HFF-Myc (cell line): ENCODE data around the gene HECTD3.

Experiments
- DNase-seq: peaks from one replicate; pipeline ENCODE4 v3.0.0-alpha.2; 2011; ENCODE audit warnings: low read depth; ENCODE audit errors: extremely low read depth
- H3K4me3 ChIP-seq: replicated peaks from 2 replicates; pipeline ENCODE4 v1.5.1; 2011; ENCODE audit warnings: low read depth, mild to moderate bottlenecking, control low read depth, low read length
- TF ChIP-seq, protein P1 (sequence below): IDR thresholded peaks from 2 replicates; pipeline ENCODE4 v1.5.1; 2012; ENCODE audit warnings: mild to moderate bottlenecking, low read depth, low read length, control low read depth; ENCODE audit errors: missing control alignments

The HECTD3 gene

DNA sequence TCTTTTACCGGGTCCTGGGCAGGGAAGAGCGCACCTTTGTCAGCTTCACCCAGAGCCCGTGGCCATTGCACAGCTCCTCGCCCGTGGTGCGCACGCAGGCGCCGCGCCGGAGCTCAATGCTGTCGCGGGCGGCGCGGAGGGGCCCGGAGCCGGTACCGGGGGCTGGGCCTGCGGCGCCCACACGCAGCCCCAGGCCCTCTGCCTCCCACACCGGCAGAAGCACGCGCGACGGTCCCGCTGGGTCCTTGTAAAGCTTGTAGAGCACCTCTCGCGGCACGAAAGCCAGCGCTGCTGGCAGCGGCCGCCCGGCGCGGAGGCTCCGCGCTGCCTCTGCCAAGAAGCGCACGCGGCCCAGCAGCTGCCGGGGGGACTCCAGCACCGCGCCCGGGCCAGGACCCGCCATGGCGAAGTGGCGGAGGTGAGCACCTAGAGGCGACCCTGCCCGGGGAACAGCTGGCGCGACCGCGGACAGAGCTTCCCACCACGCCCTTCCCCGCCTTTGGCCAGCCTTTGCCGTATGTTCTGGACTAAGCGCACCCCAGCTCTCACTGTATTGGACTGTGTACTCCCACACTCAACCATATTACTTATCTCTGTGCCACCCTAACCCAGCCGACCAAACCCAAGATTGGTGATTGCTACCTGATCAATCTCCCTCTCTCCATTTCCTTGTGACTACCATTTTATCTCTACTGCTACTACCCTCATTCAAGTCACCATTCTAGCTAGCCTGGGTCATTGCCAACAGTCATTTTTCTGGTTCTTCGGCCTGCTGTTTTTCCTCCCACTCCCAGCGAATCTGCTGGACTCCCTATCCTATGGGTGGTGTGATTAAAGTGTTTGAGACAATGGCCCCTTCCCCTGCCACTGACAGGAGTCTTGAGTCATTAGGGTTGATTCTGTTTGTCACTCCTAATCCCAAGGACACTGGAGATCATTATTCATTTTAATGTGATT lies at the start of gene HECTD3:
HECTD3 (minus strand) TSS at position 470 of the 957 bp plus-strand sequence; CDS start at position 403, 67 bp downstream.
- TF ChIP-seq, protein P1, sequence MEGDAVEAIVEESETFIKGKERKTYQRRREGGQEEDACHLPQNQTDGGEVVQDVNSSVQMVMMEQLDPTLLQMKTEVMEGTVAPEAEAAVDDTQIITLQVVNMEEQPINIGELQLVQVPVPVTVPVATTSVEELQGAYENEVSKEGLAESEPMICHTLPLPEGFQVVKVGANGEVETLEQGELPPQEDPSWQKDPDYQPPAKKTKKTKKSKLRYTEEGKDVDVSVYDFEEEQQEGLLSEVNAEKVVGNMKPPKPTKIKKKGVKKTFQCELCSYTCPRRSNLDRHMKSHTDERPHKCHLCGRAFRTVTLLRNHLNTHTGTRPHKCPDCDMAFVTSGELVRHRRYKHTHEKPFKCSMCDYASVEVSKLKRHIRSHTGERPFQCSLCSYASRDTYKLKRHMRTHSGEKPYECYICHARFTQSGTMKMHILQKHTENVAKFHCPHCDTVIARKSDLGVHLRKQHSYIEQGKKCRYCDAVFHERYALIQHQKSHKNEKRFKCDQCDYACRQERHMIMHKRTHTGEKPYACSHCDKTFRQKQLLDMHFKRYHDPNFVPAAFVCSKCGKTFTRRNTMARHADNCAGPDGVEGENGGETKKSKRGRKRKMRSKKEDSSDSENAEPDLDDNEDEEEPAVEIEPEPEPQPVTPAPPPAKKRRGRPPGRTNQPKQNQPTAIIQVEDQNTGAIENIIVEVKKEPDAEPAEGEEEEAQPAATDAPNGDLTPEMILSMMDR: no peak
- DNase-seq: peak; percentile 60
- H3K4me3 ChIP-seq: peak within 1 kb of the TSS; percentile 96

DNA sequence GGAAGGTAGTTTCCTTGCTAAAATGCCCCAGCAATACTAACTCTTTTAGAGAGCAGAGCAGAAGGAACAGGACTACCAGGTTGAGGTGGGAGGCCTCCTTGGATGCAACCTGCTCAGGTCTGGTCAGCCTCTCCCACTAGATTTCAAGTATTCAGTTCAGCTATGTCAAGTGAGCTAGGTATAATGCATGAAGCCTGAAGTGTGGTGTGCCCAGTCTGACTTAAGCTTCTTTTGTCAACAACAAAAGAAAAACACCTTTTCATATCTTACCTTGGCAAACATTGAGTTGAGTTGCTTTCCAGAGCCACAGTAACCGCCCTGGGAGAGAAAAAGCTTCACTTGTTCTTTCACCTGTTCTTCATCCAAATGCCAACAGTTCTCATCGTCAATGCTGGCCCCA lies 48.7 kb upstream of the HECTD3 start:
- DNase-seq: no peak
- H3K4me3 ChIP-seq: no peak overlapping the region
- TF ChIP-seq, protein P1: no peak

DNA sequence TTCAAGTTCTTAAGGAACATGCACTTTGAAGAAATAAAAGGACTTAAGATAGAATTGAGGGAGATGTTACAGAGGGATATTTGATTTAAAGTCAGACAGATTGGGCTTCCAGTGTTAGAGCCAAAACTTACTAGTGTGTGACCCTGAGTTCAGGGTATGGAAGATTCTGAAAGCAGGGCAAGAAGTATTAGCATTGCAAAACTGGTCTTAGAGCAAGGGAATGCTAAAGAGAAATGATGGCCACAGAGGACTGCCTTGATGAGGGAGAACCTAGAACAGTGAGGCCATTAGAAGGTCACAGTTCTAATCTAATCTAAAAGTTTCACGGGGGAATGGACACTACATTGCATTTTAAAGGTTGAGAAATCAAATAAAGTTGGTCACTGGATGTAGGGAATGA lies 46.4 kb upstream of the HECTD3 start:
- TF ChIP-seq, protein P1: no peak
- no peak overlapping the region for H3K4me3 ChIP-seq
- DNase-seq: no peak

DNA sequence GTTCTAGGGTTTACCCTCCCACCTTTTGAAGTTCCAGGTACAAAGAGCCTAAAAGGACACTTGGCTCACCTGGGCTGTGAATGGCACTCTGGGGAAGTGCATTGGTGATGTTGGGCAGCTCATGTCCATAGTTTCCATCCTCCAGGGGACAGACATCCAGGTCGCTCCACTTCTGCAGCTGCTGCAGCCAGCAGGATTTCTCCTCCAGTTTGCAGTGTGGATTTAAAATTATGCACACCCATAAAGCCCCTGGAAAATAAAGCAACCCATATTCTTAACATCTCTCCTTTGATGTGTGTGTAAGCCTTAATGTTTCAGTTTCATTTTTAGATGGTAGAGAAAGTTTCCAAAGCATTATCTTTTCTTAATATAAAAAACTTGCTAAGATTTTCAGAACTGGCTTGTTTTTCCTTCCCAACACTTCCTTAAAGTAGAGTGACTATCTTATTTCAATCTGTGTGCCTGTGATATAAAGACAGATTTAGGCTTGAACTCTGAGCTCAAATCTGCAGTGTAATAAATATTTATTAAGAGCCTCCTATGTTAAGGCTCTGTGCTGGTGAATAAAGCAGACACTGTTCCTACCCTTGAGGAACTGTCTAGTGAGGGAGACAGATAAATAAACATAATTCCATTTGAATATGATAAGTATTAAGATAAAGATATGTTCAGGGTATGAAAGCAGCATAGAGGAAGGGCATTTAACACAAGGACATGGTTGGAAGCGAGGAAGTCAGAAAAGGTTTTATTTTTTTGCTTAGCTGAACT lies 40.1 kb upstream of the HECTD3 start:
- DNase-seq: no peak
- TF ChIP-seq, protein P1: no peak
- H3K4me3 ChIP-seq: no peak overlapping the region

DNA sequence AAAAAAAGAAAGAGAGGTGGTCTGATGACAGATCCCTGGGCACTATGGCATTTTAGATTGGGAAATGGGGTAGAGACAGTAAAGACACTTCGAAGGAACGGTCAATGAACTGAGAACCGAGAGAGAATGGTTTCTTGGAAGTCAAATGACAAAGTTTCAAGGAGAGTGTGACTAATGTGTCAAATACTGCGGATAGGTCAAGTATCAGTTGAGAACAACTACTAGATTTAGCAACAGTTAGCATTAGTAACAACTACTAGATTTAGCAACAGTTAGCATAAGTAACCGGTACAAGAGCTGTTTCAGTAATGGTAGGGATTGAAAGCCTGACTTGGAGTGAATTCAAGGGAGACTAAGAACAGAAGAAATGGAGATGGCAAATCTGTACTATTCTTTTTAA lies 35.9 kb upstream of the HECTD3 start:
- H3K4me3 ChIP-seq: no peak overlapping the region
- TF ChIP-seq, protein P1: no peak
- no peak for DNase-seq

DNA sequence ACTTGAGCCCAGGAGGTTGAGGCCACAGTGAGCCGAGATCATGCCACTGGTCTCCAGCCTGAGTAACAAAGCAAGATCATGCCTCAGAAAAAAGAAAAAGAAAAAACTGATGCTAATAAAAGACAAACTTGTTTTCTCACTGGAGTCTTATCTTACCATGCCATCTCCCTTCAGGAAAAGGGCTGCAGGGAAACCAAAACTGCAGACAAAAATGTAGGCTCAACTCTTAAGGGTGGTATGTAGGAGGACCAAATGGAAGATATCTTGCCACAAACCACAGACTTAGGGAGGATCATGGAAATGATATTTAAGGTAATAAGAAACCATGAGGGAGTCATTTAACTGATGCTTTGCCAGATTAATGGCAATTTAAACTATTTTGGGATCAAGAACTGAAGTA lies 33.8 kb upstream of the HECTD3 start:
- no peak for DNase-seq
- H3K4me3 ChIP-seq: no peak overlapping the region
- TF ChIP-seq, protein P1: no peak
